ENCODE results near the gene NMNAT3. TPM values are rescaled to one million over a fixed set of nuclear protein-coding genes. Genes with fewer than 3 reads are reported as not detected.
A peak's percentile ranks its signal among the peaks of the same experiment; 100 is the strongest.

Gene NMNAT3
- total RNA-seq, 4 donors from 2014 or later = 10.3 to 16.5 (median 12.6) TPM

DNA sequence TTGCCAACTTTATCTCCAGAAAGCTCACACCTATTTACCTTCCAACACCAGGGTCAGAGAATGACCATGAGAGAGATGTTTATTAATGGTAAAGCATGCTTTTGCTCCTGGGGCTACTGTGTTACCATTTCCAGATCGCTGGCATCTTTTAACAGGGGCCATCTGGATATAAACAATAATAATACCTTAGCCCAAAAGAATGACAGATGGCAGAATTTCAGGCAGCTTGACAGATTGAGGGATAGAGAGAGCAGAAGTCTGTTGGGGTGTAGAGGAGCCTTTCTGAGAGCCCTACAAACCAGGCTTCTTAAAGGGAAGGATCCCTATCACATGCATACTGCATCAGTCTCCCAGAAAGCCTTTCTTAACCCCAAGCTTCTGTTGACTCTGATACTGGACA is 156.0 kb downstream of the NMNAT3 start:
- H3K27ac ChIP-seq = no peak overlapping the region
- H3K36me3 ChIP-seq = no peaks in the 10 kb centered on the region
- no peaks in the 10 kb centered on the region for H3K27me3 ChIP-seq
- no peaks in the 10 kb centered on the region for H3K4me1 ChIP-seq
- intact Hi-C loops (cut with DNase I) = no loop called here
- DNase-seq = no peak
- H3K9me3 ChIP-seq = no peaks in the 10 kb centered on the region
- TF ChIP-seq, protein P1, sequence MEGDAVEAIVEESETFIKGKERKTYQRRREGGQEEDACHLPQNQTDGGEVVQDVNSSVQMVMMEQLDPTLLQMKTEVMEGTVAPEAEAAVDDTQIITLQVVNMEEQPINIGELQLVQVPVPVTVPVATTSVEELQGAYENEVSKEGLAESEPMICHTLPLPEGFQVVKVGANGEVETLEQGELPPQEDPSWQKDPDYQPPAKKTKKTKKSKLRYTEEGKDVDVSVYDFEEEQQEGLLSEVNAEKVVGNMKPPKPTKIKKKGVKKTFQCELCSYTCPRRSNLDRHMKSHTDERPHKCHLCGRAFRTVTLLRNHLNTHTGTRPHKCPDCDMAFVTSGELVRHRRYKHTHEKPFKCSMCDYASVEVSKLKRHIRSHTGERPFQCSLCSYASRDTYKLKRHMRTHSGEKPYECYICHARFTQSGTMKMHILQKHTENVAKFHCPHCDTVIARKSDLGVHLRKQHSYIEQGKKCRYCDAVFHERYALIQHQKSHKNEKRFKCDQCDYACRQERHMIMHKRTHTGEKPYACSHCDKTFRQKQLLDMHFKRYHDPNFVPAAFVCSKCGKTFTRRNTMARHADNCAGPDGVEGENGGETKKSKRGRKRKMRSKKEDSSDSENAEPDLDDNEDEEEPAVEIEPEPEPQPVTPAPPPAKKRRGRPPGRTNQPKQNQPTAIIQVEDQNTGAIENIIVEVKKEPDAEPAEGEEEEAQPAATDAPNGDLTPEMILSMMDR (IDR thresholded peaks at IDR 0.05) = no peak
- no peak for TF ChIP-seq POLR2A (IDR thresholded peaks at IDR 0.05)
- 84 to 89% methylated on average over 1 of the region's 1 CpG for WGBS, 2 donors
- no peak overlapping the region for H3K4me3 ChIP-seq (replicated peaks in 1 of 3)

DNA sequence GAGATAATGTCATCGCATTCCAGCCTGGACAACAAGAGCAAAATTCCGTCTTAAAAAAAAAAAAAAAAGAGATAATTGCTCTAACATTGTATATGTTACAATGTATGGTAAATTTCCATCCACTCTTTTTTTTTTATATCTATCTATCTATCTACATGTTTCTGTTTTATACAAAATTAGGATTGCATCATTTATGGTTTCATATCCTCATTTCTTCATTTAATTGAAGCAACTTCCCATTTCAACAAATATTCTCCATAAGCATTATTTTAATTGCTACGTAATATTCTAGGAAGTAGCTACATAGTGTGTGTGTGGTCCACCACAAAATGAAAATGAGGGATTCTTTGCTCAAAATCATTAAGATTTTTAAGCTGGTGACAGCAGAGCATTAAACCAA is 156.6 kb downstream of the NMNAT3 start:
- Histone ChIP-seq H3K9me3 (no peaks in the 10 kb centered on the region), H3K27me3 (no peaks in the 10 kb centered on the region), H3K4me1 (no peaks in the 10 kb centered on the region), H3K36me3 (no peaks in the 10 kb centered on the region), H3K27ac (no peak overlapping the region), H3K4me3 (replicated peaks in 1 of 3) (no peak overlapping the region)
- DNase-seq = no peak
- TF ChIP-seq POLR2A (IDR thresholded peaks at IDR 0.05) = no peak
- TF ChIP-seq, protein P1 (IDR thresholded peaks at IDR 0.05) = no peak
- WGBS, 2 donors = 95% methylated on average over 3 of the region's 3 CpGs
- intact Hi-C loops (cut with DNase I) = no loop called here

GRCh38 chr3:139519998-139520737 is 157.6 kb downstream of the NMNAT3 start:
- no peak overlapping the region for H3K4me3 ChIP-seq (replicated peaks in 1 of 3)
- intact Hi-C loops (cut with DNase I) = no loop called here
- TF ChIP-seq POLR2A (IDR thresholded peaks at IDR 0.05) = no peak
- TF ChIP-seq, protein P1 (IDR thresholded peaks at IDR 0.05) = peak in 1 of 6 experiments; percentile 11
- no peaks in the 10 kb centered on the region for H3K4me1 ChIP-seq
- H3K27ac ChIP-seq = no peak overlapping the region
- WGBS, 2 donors = 88 to 92% methylated on average over 6 to 7 of the region's 7 CpGs
- DNase-seq = no peak
- no peaks in the 10 kb centered on the region for H3K36me3 ChIP-seq
- no peaks in the 10 kb centered on the region for H3K9me3 ChIP-seq
- H3K27me3 ChIP-seq = no peaks in the 10 kb centered on the region

- intact Hi-C loops (cut with DNase I) = no loop called here
- H3K36me3 ChIP-seq = no peaks in the 10 kb centered on the region
- no peaks in the 10 kb centered on the region for H3K4me1 ChIP-seq
- no peak for TF ChIP-seq POLR2A (IDR thresholded peaks at IDR 0.05)
- TF ChIP-seq, protein P1 (IDR thresholded peaks at IDR 0.05) = no peak
- H3K4me3 ChIP-seq (replicated peaks in 1 of 3) = no peak overlapping the region
- H3K27me3 ChIP-seq = no peaks in the 10 kb centered on the region
- H3K9me3 ChIP-seq = no peaks in the 10 kb centered on the region
- no peak for DNase-seq
- 86 to 97% methylated on average over 9 of the region's 9 CpGs for WGBS, 2 donors
- no peak overlapping the region for H3K27ac ChIP-seq
Observed at GRCh38 chr3:139518926-139519842, 158.6 kb downstream of the NMNAT3 start.

- H3K27ac ChIP-seq = no peak overlapping the region
- DNase-seq = no peak
- H3K36me3 ChIP-seq = no peaks in the 10 kb centered on the region
- H3K9me3 ChIP-seq = no peaks in the 10 kb centered on the region
- intact Hi-C loops (cut with DNase I) = no loop called here
- H3K4me1 ChIP-seq = no peaks in the 10 kb centered on the region
- TF ChIP-seq POLR2A (IDR thresholded peaks at IDR 0.05) = no peak
- TF ChIP-seq, protein P1 (IDR thresholded peaks at IDR 0.05) = no peak
- H3K27me3 ChIP-seq = no peaks in the 10 kb centered on the region
- WGBS, 2 donors = 88 to 94% methylated on average over 6 of the region's 6 CpGs
- no peak overlapping the region for H3K4me3 ChIP-seq (replicated peaks in 1 of 3)
Observed at GRCh38 chr3:139518306-139518705, 159.5 kb downstream of the NMNAT3 start.

Measured in thyroid gland (tissue), 4 donors.